Measurements from ENCODE around the gene GBP1.
"Not testable (repeated sequence)": the region's sequence is repeated elsewhere in the genome, so short reads cannot be mapped to it uniquely, and the experiment has no call there.

Gene GBP1

DNA sequence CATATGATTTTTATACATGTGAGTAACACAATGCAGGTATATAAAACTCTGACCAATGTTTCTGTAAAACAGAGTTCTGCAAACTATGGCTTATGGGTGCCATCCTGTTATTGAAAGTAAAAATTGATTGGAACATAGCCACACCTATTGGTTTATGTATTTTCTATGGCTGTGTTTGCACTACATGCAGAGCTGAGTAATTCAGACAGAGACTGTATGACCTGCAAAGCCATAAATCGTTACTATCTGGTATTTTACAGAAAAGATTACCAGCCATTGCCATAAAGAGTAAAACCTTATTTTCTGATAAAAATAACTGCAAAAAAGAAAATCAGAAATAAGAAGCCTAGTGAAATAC is 13.1 kb downstream of the GBP1 start:
- no peak for DNase-seq (ENCODE audit: low read depth)

GRCh38 chr1:89051300-89051954 is 13.6 kb downstream of the GBP1 start:
- no peak for DNase-seq (ENCODE audit: low read depth)

- no peak for DNase-seq (ENCODE audit: low read depth)
These were observed 14.4 kb downstream of the GBP1 start for GRCh38 chr1:89050649-89051033.

DNA sequence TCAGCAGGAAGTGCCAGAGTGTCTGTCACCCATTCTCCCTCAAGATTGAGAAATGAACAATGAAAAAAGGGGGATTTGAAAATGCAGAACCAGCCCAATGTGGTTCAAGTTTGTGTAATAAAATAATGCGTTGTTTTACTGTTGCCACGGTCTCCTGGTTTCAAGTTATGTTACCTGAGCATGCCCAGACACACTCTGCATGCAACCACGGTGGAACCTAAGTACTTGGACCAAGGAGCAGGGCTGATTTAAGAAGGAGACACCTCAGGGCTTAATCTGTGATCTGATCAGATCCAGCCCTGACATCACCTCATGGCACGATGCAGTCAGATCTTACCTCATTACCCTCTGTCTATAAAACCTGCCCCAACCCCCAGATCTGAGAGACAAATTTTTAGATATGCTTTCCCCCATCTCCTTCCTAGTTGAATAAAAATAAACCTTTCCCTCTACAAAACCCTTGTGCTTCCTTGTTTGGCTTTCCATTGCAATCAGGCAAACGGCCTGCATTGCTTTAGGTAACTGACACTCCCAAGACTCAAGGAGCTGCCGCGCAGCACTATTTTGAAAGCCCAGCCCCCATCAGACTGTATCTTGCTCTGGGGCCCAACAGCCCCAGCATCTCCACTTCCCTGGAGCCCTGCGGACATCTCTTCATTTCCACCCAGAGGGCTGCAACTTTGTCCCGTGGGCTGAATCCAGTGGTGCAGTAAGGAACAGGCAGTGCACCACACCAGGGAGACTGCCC is 14.9 kb downstream of the GBP1 start:
- not testable (repeated sequence) for DNase-seq (ENCODE audit: low read depth)

DNA sequence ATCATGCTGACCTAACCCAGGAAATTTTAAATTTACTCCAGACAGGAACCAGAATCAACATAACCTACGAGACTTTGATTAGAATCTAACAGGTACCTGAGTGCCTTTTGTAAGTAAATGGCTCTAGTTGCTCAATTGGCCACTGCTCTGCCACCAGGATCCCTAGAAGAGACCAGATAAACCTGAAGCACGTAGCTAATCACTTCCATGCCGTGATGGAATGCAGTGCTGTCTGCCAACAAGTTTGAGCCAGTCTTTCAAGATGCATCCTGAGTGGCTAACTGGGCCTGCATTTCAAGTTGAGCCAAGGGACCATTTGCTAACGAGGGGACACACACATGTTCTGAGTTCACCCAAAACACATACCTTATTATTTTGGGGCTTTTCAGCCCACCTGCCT is 15.8 kb downstream of the GBP1 start:
- DNase-seq (ENCODE audit: low read depth): not testable (repeated sequence)

DNA sequence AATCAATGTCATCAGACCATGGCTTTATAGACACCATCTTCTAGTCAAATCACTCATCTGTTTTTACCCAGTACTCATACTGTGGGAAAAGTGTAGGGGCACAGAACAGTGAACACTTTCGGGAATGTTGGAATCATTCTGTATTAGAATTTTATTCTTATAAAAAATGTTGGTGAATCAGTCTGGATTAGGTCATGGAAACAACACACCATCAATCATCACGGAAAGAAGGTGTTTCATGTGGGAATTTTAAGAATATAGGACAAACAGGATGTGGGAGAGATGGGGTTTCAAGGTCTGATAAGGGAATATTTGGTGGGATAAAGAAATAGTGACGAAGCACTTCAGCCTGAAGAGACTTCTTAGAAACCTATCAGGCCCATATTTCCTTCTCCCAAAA is 17.3 kb downstream of the GBP1 start:
- DNase-seq (ENCODE audit: low read depth): peak; percentile 29

GRCh38 chr1:89046318-89047183 is 18.5 kb downstream of the GBP1 start:
- DNase-seq (ENCODE audit: low read depth): not testable (repeated sequence)

DNA sequence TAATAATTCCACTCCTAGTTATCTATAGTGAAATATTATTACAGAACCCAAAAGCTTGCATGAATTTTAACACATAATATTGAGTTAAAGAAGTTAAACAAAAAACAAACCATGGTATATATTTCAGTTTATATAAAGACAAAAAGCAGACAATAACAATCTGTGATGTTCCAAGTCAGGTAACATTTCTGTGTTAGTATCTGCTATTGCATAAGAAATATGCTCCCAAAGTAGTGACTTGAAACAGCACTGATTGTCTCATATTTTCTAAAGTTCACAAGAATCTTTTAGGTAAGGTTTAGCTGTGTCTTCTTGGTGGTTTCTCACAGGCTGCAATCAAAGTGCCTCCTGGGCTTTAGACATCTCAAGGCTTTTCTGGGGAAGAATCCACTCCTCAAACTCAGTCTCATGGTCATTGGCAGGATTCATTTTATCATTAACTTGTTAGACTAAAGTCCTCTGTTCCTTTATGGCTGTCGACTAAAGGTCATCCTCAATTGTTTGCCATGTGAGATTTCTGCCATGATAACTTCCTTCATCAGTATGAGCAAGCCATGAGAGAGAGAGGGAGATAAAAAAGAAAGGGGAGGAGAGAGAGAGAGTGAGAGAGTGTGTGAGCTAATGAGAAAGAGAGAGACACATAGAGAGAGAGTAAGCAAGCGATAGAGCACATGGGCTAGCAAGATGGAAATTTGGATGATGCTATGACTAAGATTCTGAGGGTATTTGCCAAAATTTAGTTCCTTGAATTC is 19.9 kb downstream of the GBP1 start:
- no peak for DNase-seq (ENCODE audit: low read depth)

DNA sequence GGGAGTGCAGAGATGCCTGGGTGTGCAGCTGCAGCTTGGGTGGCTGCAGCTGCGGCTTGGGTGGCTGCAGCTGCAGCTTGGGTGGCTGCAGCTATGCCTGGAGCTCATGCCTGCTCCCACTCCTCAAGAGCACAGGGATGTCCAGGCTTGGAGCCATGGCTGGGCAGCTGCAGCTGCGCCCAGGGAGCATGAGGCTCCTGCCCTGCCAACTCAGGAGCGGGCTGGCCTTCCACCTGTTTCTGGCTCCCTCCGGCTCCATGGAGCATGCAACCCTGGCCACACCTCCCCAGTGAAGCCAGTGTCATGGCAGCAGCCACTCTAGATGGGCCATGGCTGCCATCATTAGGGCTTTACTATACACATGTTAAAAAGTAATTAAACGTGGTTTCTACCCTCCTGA is 21.1 kb downstream of the GBP1 start:
- no peak for DNase-seq (ENCODE audit: low read depth)

- DNase-seq (ENCODE audit: low read depth): no peak
These were observed 22.5 kb downstream of the GBP1 start for GRCh38 chr1:89042491-89042890.

DNA sequence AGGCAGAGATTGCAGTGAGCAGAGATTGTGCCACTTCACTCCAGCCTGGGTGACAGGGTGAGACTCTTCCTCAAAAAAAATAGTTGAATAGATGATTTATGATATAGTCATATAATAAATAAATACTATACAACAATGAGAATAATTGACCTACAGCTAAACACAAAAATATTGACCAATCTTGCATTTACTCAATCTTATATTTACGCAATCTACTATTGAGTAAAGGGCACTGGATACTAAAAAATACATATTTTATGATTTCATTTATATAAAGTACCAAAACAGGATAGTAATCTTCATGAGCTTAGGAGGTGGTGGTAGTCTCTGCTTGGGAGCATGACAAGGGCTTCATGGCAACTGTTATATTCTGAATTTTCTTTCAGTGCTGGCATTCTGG is 23.3 kb downstream of the GBP1 start:
- no peak for DNase-seq (ENCODE audit: low read depth)

DNA sequence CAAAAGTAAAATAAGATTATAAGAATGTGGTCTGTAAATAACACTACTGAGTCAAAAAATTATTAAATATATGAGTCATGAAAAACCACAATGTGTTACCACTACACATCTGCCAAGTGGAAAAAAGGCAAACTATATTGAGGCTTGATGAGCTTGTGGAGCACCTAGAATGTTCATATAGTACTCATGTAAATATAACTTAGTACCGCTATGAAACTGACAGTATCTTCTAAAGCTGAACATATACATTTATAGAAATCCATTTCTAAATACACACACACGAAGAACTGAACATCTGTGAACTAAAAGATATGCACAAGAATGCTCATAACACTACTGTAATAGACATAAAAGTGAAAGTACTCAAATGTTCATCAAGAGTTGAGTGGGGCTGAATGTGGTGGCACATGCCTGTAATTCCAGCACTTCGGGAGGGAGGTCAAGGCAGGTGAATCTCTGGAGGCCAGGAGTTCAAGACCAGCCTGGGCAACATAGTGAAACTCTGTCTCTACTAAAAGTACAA is 23.8 kb downstream of the GBP1 start:
- DNase-seq (ENCODE audit: low read depth): peak; percentile 67

DNA sequence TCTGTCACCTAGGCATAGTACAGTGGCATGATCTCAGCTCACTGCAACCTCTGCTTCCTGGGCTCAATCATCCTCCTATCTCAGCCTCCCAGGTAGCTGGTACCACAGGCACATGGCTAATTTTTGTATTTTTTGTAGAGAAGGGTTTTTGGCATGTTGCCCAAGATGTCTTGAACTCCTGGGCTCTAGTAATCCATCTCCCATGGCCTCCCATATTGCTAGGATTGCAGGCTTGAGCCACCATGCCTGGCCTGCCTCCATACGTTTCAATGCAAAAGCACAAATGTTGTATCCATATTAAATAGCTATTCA is 24.7 kb downstream of the GBP1 start:
- DNase-seq (ENCODE audit: low read depth): no peak

DNA sequence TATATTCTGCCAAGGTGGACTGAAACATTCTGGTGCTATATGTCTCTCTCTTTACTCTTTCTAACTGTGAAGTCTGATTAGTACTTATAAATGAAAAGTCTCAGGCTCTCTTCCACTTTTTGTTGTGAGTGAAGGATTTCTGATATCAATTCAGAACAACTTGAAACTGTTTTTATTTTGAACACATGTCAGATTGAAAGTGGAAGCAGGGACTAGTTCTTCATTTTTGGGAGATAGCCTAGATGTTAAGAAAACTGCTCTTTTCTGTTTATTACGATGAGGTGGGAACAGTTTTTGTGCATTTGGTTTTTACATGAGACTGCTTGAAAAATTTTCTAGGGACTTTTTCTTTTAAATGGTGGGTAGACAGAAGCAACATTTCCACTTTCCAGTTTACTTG is 27.8 kb downstream of the GBP1 start:
- DNase-seq (ENCODE audit: low read depth): no peak

DNA sequence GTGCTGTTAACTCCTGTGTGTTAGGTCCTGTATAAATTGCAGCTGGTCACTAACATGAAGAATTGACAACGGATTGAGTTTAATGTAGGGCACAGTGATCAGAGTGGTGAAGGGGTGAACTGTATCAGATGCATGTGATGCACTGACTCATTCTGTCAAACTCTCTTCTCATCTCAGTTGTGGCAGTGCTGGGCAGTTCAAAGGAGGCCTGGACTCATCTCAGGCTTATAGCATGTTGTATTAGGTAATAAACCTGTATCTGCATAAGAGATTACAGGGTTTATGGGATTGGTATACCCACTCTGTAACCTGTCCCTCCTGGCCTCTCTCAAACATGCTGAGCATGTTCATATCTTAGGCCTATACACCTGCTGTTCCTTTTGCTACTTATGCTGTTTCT is 29.9 kb downstream of the GBP1 start:
- no peak for DNase-seq (ENCODE audit: low read depth)

DNA sequence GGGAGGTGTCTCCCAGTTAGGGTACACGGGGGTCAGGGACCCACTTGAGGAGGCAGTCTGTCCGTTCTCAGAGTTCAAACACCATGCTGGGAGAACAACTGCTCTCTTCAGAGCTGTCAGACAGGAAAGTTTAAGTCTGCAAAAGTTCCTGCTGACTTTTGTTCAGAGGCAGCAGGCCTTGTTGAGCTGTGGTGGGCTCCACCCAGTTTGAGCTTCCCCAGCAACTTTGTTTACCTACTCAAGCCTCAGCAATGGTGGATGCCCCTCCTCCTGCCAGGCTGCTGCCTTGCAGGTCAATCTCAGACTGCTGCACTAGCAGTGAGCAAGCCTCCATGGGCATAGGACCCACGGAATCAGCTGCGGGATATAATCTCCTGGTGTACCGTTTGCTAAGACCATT is 31.0 kb downstream of the GBP1 start:
- not testable (repeated sequence) for DNase-seq (ENCODE audit: low read depth)

- peak; percentile 51 for DNase-seq (ENCODE audit: low read depth)
These were observed 36.0 kb downstream of the GBP1 start for GRCh38 chr1:89029051-89029450.

- no peak for DNase-seq (ENCODE audit: low read depth)
These were observed 39.1 kb downstream of the GBP1 start for GRCh38 chr1:89025928-89026327.

DNA sequence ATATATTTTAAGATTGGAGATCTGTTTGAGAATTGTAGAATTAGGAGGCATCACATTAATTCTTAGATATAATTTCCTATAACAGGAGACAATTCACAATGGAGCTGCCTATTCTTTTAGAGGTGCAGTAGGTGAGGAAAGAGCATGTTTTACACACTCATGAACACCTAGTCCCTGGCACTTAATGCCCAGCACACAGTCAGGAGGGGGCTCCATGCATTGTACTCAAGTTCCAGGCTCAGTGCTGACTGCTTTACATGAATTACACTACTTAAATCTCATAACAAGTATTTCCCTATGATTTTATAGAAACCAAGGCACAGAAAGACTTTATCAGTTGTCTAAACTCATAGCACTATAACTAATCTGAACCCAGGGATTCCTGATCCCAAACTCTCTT is 42.0 kb downstream of the GBP1 start:
- no peak for DNase-seq (ENCODE audit: low read depth)

- DNase-seq (ENCODE audit: low read depth): peak; percentile 69
These were observed 42.6 kb downstream of the GBP1 start, which contains the start of gene GBP3 for GRCh38 chr1:89022167-89022959. Gene GBP3 (minus strand): TSS chr1:89022866. CDS start chr1:89020721, 2,145 bp downstream.

DNA sequence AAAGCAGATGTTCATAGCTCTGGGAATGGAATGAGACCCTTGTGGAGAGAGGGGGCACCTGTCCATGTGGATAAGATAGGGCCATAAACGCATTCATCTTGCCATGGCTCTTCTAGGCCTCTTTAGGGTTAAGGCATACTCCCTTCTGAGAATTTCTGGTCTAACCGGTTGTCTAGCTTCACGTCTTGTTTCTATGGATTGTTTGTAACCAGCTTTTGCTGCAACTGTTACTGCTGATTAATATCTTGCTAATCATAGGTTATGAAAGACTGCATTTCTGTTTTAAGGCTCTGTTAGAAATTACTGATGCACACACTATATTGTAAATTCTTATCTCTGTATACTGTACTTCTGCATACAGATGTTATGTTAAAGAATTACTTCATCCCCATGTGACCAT is 46.7 kb downstream of the GBP1 start:
- not testable (repeated sequence) for DNase-seq (ENCODE audit: low read depth)

Data from EH (cell line).